Epithelial cell of prostate (primary cell): ENCODE results near the gene ZMYM4.
"Not testable (repeated sequence)": the region's sequence is repeated elsewhere in the genome, so short reads cannot be mapped to it uniquely, and the experiment has no call there.

ENCODE experiments used
- DNase-seq: peaks from one replicate; pipeline ENCODE4 v3.0.0-alpha.2; 2011; ENCODE audit warnings: low read depth, low spot score
- H3K27ac ChIP-seq: fragments of 450-650 bp; 2 replicates; pipeline ENCODE4 v1.5.1; 2017; ENCODE audit warnings: mild to moderate bottlenecking

Gene ZMYM4

GRCh38 chr1:35444519-35444774 is 175.9 kb downstream of the ZMYM4 start:
- DNase-seq: no peak
- no peak overlapping the region for H3K27ac ChIP-seq

GRCh38 chr1:35447278-35447677 is 178.8 kb downstream of the ZMYM4 start:
- H3K27ac ChIP-seq: no peak overlapping the region
- DNase-seq: no peak

GRCh38 chr1:35448344-35448801 is 179.9 kb downstream of the ZMYM4 start:
- peak overlapping the region; percentile 48 for H3K27ac ChIP-seq
- DNase-seq: peak; percentile 86

- peak; percentile 89 for DNase-seq
- H3K27ac ChIP-seq: peak overlapping the region; percentile 48
Measured at GRCh38 chr1:35449334-35450008, 181.0 kb downstream of the ZMYM4 start.

- H3K27ac ChIP-seq: no peak overlapping the region
- no peak for DNase-seq
Measured at GRCh38 chr1:35451125-35451528, 182.6 kb downstream of the ZMYM4 start.

- H3K27ac ChIP-seq: peak overlapping the region; percentile 46
- DNase-seq: no peak
Measured at GRCh38 chr1:35452106-35452774, 183.7 kb downstream of the ZMYM4 start.

- no peak for DNase-seq
- H3K27ac ChIP-seq: no peak overlapping the region
Measured at GRCh38 chr1:35453031-35453430, 184.5 kb downstream of the ZMYM4 start.

GRCh38 chr1:35454176-35454575 is 185.7 kb downstream of the ZMYM4 start:
- H3K27ac ChIP-seq: peak overlapping the region; percentile 9

GRCh38 chr1:35454616-35455015 is 186.1 kb downstream of the ZMYM4 start:
- peak overlapping the region; percentile 9 for H3K27ac ChIP-seq
- DNase-seq: peak; percentile 44

More at GRCh38 chr1:35454176-35454575, 185.7 kb downstream of the ZMYM4 start:
- no peak for DNase-seq

- DNase-seq: no peak
- H3K27ac ChIP-seq: peak overlapping the region; percentile 26
Measured at GRCh38 chr1:35460796-35461195, 192.3 kb downstream of the ZMYM4 start.

GRCh38 chr1:35461966-35462651 is 193.6 kb downstream of the ZMYM4 start:
- no peak for DNase-seq

GRCh38 chr1:35463232-35463631 is 194.7 kb downstream of the ZMYM4 start:
- no peak overlapping the region for H3K27ac ChIP-seq
- DNase-seq: no peak

More at GRCh38 chr1:35461966-35462651, 193.6 kb downstream of the ZMYM4 start:
- no peak overlapping the region for H3K27ac ChIP-seq

- not testable (repeated sequence) for DNase-seq
Measured at GRCh38 chr1:35463749-35464148, 195.2 kb downstream of the ZMYM4 start.

GRCh38 chr1:35466120-35466519 is 197.6 kb downstream of the ZMYM4 start:
- DNase-seq: no peak
- H3K27ac ChIP-seq: no peak overlapping the region

More at GRCh38 chr1:35463749-35464148, 195.2 kb downstream of the ZMYM4 start:
- not testable (repeated sequence) for H3K27ac ChIP-seq

GRCh38 chr1:35470977-35471613 is 202.6 kb downstream of the ZMYM4 start:
- DNase-seq: no peak
- H3K27ac ChIP-seq: no peak overlapping the region
